B cell (primary cell): Measurements from ENCODE around the gene MYBPC3. TPM values are rescaled to one million over a fixed set of nuclear protein-coding genes. Genes with fewer than 3 reads are reported as not detected.

Experiments used
- ATAC-seq: fragments of 200-7000 bp; cut with Tn5 transposase; one replicate; pipeline ENCODE4 v1.10.0; 2021; ENCODE audit warnings: low read depth, mild to moderate bottlenecking, moderate number of reproducible peaks, moderate library complexity
- CTCF ChIA-PET: fragments of 350-600 bp; sonication (Branson Sonifier 250); formaldehyde crosslinking; loops from one replicate; lab custom pipeline; 2021; ENCODE audit warnings: antibody characterized with exemption, inconsistent platforms; lab: Charles Lee
- POLR2A ChIA-PET: fragments of 350-600 bp; sonication (Branson Sonifier 250); formaldehyde crosslinking; loops from one replicate; lab custom pipeline; 2021; ENCODE audit warnings: antibody characterized with exemption; lab: Charles Lee
- DNase-seq: peaks from one replicate; pipeline ENCODE4 v3.0.0; 2013
- H2AFZ ChIP-seq: 2 replicates; pipeline ENCODE4 v1.6.1; 2012; ENCODE audit warnings: mild to moderate bottlenecking, low read depth, low read length; ENCODE audit not compliant: insufficient read depth, poor library complexity, severe bottlenecking
- H3K27ac ChIP-seq, 2 donors: 1 replicate in 1 of 2; 2 replicates in 1 of 2; pipeline ENCODE4 v1.5.1; 2012 to 2013; ENCODE audit warnings: low read length in 2 of 2, mild to moderate bottlenecking in 2 of 2, moderate library complexity in 1 of 2
- H3K27me3 ChIP-seq, 4 experiments: fragments of 200-600 bp in 1 of 4; sonication (generic) in 1 of 4; replicated peaks in 1 of 4; 1 replicate in 2 of 4; 2 replicates in 2 of 4; pipeline versions ENCODE4 v1.6.1 to v1.7.0; 2013 to 2016; ENCODE audit warnings: low read length in 3 of 4, mild to moderate bottlenecking in 2 of 4, mixed read lengths in 1 of 4, moderate library complexity in 1 of 4; ENCODE audit not compliant: insufficient read depth in 4 of 4, control insufficient read depth in 3 of 4; ENCODE audit errors: control extremely low read depth in 1 of 4
- H3K36me3 ChIP-seq, 2 experiments: replicated peaks in 1 of 2; 1 replicate in 1 of 2; 2 replicates in 1 of 2; pipeline versions ENCODE4 v1.6.1 to v1.7.1; 2013; ENCODE audit warnings: low read length in 1 of 2; ENCODE audit not compliant: insufficient read depth in 2 of 2, control insufficient read depth in 1 of 2; ENCODE audit errors: control extremely low read depth in 1 of 2, extremely low read depth in 1 of 2
- H3K4me1 ChIP-seq, 2 donors: fragments of 200-600 bp in 1 of 2; sonication (generic) in 1 of 2; 1 replicate in 1 of 2; 2 replicates in 1 of 2; pipeline versions ENCODE4 v1.5.1 to v1.6.1; 2013 to 2017; ENCODE audit warnings: low read length in 2 of 2; ENCODE audit not compliant: control insufficient read depth in 2 of 2, insufficient read depth in 2 of 2
- H3K4me2 ChIP-seq: replicated peaks from 2 replicates; pipeline ENCODE3; 2012; ENCODE audit warnings: mild to moderate bottlenecking, low read depth, low read length; ENCODE audit not compliant: poor library complexity, severe bottlenecking
- H3K4me3 ChIP-seq, 5 experiments: fragments of 200-600 bp in 1 of 5; sonication (generic) in 1 of 5; 1 replicate in 3 of 5; 2 replicates in 2 of 5; pipeline versions ENCODE4 v1.5.1 to v1.7.0; 2011 to 2016; ENCODE audit warnings: low read length in 4 of 5, mild to moderate bottlenecking in 4 of 5, low read depth in 2 of 5, control low read depth in 1 of 5, moderate library complexity in 1 of 5; ENCODE audit not compliant: insufficient read depth in 1 of 5; ENCODE audit errors: control extremely low read depth in 1 of 5, extremely low read depth in 1 of 5
- H3K79me2 ChIP-seq: fragments of 200-600 bp; sonication (generic); one replicate; pipeline ENCODE4 v1.6.0; 2016; ENCODE audit warnings: low read length; ENCODE audit not compliant: control insufficient read depth, insufficient read depth
- H3K9ac ChIP-seq: fragments of 200-600 bp; sonication (generic); 2 replicates; pipeline ENCODE4 v1.6.1; 2017; ENCODE audit warnings: mild to moderate bottlenecking, low read length, moderate library complexity
- H3K9me3 ChIP-seq, 3 donors: one replicate each; pipeline versions ENCODE4 v1.6.1 to v1.7.1; 2013; ENCODE audit warnings: low read length in 2 of 3; ENCODE audit not compliant: control insufficient read depth in 2 of 3, insufficient read depth in 1 of 3; ENCODE audit errors: control extremely low read depth in 1 of 3
- H4K20me1 ChIP-seq: 2 replicates; pipeline ENCODE4 v1.6.0; 2012; ENCODE audit warnings: mild to moderate bottlenecking, low read length; ENCODE audit not compliant: insufficient read depth, control insufficient read depth, poor library complexity, severe bottlenecking
- H3K27ac Mint-ChIP-seq: one replicate; pipeline ENCODE4 v1.8.0; 2021; ENCODE audit warnings: mixed read lengths
- H3K27me3 Mint-ChIP-seq: one replicate; pipeline ENCODE4 v1.8.0; 2021; ENCODE audit warnings: mixed read lengths
- H3K4me1 Mint-ChIP-seq: one replicate; pipeline ENCODE4 v1.8.0; 2021; ENCODE audit warnings: mixed read lengths
- H3K4me3 Mint-ChIP-seq: one replicate; pipeline ENCODE4 v1.8.0; 2021; ENCODE audit warnings: mixed read lengths
- H3K9me3 Mint-ChIP-seq: one replicate; pipeline ENCODE4 v1.8.0; 2022; ENCODE audit warnings: mixed read lengths; ENCODE audit not compliant: insufficient read depth
- EZH2 ChIP-seq: IDR thresholded peaks from 2 replicates; pipeline ENCODE4 v1.6.1; 2012; ENCODE audit warnings: borderline replicate concordance, low read depth, mild to moderate bottlenecking, moderate library complexity, low read length; ENCODE audit not compliant: insufficient read depth, poor library complexity, severe bottlenecking
- WGBS: methylation state at CpG from one replicate; pipeline ENCODE4 v1.1.5; 2013; ENCODE audit warnings: missing lambda C conversion rate; ENCODE audit not compliant: insufficient coverage; 5-methylcytosine and 5-hydroxymethylcytosine counted together
- intact Hi-C: fragments of 100-400 bp; cut with micrococcal nuclease; formaldehyde crosslinking; loops from one replicate; pipeline ENCODE4 v1.10.0; 2022
- polyA plus RNA-seq: library from polyadenylated mRNA; depleted of rRNA; stranded (reverse); fragments of >200 nt; gene quantifications from 2 replicates; pipeline ENCODE4 v1.2.3, GENCODE V29; 2012
- total RNA-seq, 2 donors: library from RNA; stranded (reverse); fragments of 120-200 nt in 1 of 2; gene quantifications; 1 replicate in 1 of 2; 2 replicates in 1 of 2; pipeline versions ENCODE4 v1.2.3 to v1.2.4, GENCODE V29; 2013 to 2022
- TF ChIP-seq, protein P1 (sequence below): fragments of 200-600 bp; IDR thresholded peaks from one replicate; pipeline ENCODE4 v1.8.0; 2022; ENCODE audit warnings: antibody characterized with exemption, mild to moderate bottlenecking

Gene MYBPC3
- total and polyA plus RNA-seq, 2 donors (not counting 1 experiment from before 2014, with no cell fraction given): 0.67 to 1.4 TPM

DNA sequence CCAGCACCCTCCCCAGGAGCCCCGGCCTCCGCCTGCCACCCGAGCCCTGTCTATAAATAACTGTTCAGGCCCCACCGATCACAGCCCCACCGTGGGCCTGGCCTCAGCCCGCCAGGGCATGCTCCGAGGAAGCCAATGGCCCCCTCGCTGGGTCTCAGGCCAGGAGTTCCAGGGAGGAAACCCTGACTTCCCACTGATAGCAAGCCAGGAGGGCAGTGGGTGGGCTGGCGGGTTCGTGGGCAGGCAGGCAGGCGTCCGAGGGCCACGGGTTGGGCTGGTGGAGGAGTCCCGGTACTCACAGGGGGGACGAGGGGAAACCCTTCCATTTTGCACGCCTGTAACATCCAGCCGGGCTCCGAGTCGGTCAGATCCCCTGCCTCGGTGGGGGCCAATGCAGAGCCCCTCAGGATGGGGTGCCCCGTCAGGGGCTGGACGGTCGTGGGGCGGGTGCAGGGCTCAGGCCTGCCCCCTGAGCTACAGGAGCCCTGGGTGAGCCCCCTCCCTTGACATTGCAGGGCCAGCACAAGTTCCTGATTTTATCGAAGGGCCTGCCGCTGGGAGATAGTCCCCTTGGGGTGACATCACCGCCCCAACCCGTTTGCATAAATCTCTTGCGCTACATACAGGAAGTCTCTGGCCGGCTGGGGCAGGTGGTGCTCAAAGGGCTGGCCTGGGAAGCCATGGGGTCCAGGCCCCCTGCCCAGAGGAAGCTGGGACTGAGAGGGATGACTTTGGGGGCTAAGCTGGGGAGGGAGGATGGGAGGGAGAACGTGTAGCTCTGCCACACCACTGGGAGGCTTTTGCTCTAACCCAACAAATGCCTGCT, 25.7 kb upstream of the MYBPC3 start, which contains the start of gene SPI1:
SPI1 (minus strand) TSS at position 538 of the 826 bp plus-strand sequence; CDS start at position 344, 194 bp downstream.
- Histone ChIP-seq H3K4me2 (peak within 1 kb of the TSS; percentile 100), H3K27me3 (no peaks in the 10 kb centered on the region), H3K27ac (peak within 1 kb of the TSS; percentile 96 to 97), H3K9me3 (no peaks in the 10 kb centered on the region), H3K36me3 (peaks cover 0 to 23% of the 10 kb centered on the region in 2 experiments), H3K4me3 (peak within 1 kb of the TSS; percentile 47 to 99 (median 91)), H3K79me2 (peaks cover 97% of the 10 kb centered on the region), H3K9ac (peak within 1 kb of the TSS; percentile 99), H2AFZ (peak within 1 kb of the TSS; percentile 73), H4K20me1 (peaks cover 37% of the 10 kb centered on the region), H3K4me1 (peaks cover 45 to 51% of the 10 kb centered on the region in 2 donors)
- intact Hi-C loops: loop anchor here (1.0 to 10.0 kb wide), 7 partner anchors 16 to 201 kb away; partner anchors contain the start of genes ARFGAP2, PSMC3 and SLC39A13
- POLR2A ChIA-PET: interaction anchor here (0.5 to 4.1 kb wide), 11 partner anchors 12 to 164 kb away, joined by 3 to 50 read pairs (median 7); partner anchors contain the start of genes ACP2 and DDB2
- Mint-ChIP-seq H3K9me3 (no peaks in the 10 kb centered on the region), H3K4me1 (peaks cover 38% of the 10 kb centered on the region), H3K27me3 (no peaks in the 10 kb centered on the region), H3K4me3 (peak within 1 kb of the TSS; percentile 92), H3K27ac (no peak within 1 kb of the TSS)
- CTCF ChIA-PET: interaction anchor here (0.9 to 2.6 kb wide), 9 partner anchors 9 to 130 kb away, joined by 3 to 18 read pairs (median 10); partner anchors contain the start of genes ACP2 and SLC39A13
- WGBS: 3% methylated on average over 30 of the region's 31 CpGs
- peak; percentile 91 for DNase-seq
- peak; percentile 86 for ATAC-seq
- no peak for TF ChIP-seq EZH2
- TF ChIP-seq, protein P1, sequence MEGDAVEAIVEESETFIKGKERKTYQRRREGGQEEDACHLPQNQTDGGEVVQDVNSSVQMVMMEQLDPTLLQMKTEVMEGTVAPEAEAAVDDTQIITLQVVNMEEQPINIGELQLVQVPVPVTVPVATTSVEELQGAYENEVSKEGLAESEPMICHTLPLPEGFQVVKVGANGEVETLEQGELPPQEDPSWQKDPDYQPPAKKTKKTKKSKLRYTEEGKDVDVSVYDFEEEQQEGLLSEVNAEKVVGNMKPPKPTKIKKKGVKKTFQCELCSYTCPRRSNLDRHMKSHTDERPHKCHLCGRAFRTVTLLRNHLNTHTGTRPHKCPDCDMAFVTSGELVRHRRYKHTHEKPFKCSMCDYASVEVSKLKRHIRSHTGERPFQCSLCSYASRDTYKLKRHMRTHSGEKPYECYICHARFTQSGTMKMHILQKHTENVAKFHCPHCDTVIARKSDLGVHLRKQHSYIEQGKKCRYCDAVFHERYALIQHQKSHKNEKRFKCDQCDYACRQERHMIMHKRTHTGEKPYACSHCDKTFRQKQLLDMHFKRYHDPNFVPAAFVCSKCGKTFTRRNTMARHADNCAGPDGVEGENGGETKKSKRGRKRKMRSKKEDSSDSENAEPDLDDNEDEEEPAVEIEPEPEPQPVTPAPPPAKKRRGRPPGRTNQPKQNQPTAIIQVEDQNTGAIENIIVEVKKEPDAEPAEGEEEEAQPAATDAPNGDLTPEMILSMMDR: no peak
